ENCODE results near the gene TNS3. TPM values are rescaled to one million over a fixed set of nuclear protein-coding genes. Genes with fewer than 3 reads are reported as not detected.

TNS3 gene
- total RNA-seq, 1 donor from 2014 or later: 41.2 TPM

GRCh38 chr7:47313564-47313963, 268.3 kb downstream of the TNS3 start:
- no peak for DNase-seq (ENCODE audit: low read depth)
- no peak for TF ChIP-seq CTCF (IDR thresholded peaks at IDR 0.05; ENCODE audit: insufficient read depth, low read length, poor library complexity, severe bottlenecking)
- Histone ChIP-seq H3K4me3 (ENCODE audit: low read depth, low read length) (no peak overlapping the region), H3K27me3 (ENCODE audit: control insufficient read depth, insufficient read depth, low read length) (no peaks in the 10 kb centered on the region), H3K36me3 (ENCODE audit: control insufficient read depth, insufficient read depth, low read length) (no peaks in the 10 kb centered on the region)

- Histone ChIP-seq H3K4me3 (ENCODE audit: low read depth, low read length) (no peak overlapping the region), H3K27me3 (ENCODE audit: control insufficient read depth, insufficient read depth, low read length) (no peaks in the 10 kb centered on the region), H3K36me3 (ENCODE audit: control insufficient read depth, insufficient read depth, low read length) (no peaks in the 10 kb centered on the region)
- no peak for DNase-seq (ENCODE audit: low read depth)
- TF ChIP-seq CTCF (IDR thresholded peaks at IDR 0.05; ENCODE audit: insufficient read depth, low read length, poor library complexity, severe bottlenecking): no peak
These were observed 270.0 kb downstream of the TNS3 start for GRCh38 chr7:47311891-47312290.

GRCh38 chr7:47310020-47310419, 271.9 kb downstream of the TNS3 start:
- no peaks in the 10 kb centered on the region for H3K36me3 ChIP-seq (ENCODE audit: control insufficient read depth, insufficient read depth, low read length)
- no peaks in the 10 kb centered on the region for H3K27me3 ChIP-seq (ENCODE audit: control insufficient read depth, insufficient read depth, low read length)
- H3K4me3 ChIP-seq (ENCODE audit: low read depth, low read length): no peak overlapping the region
- DNase-seq (ENCODE audit: low read depth): no peak
- no peak for TF ChIP-seq CTCF (IDR thresholded peaks at IDR 0.05; ENCODE audit: insufficient read depth, low read length, poor library complexity, severe bottlenecking)

- no peak for TF ChIP-seq CTCF (IDR thresholded peaks at IDR 0.05; ENCODE audit: insufficient read depth, low read length, poor library complexity, severe bottlenecking)
- Histone ChIP-seq H3K36me3 (ENCODE audit: control insufficient read depth, insufficient read depth, low read length) (no peaks in the 10 kb centered on the region), H3K4me3 (ENCODE audit: low read depth, low read length) (no peak overlapping the region), H3K27me3 (ENCODE audit: control insufficient read depth, insufficient read depth, low read length) (no peaks in the 10 kb centered on the region)
- no peak for DNase-seq (ENCODE audit: low read depth)
These were observed 273.1 kb downstream of the TNS3 start for GRCh38 chr7:47308808-47309207.

- H3K36me3 ChIP-seq (ENCODE audit: control insufficient read depth, insufficient read depth, low read length): peaks cover 1% of the 10 kb centered on the region
- H3K27me3 ChIP-seq (ENCODE audit: control insufficient read depth, insufficient read depth, low read length): no peaks in the 10 kb centered on the region
- no peak for DNase-seq (ENCODE audit: low read depth)
- no peak overlapping the region for H3K4me3 ChIP-seq (ENCODE audit: low read depth, low read length)
- TF ChIP-seq CTCF (IDR thresholded peaks at IDR 0.05; ENCODE audit: insufficient read depth, low read length, poor library complexity, severe bottlenecking): no peak
These were observed 274.6 kb downstream of the TNS3 start for GRCh38 chr7:47307311-47307710.
